Measurements from ENCODE around the gene PPM1G. TPM values are rescaled to one million over a fixed set of nuclear protein-coding genes. Genes with fewer than 3 reads are reported as not detected.
A peak's percentile ranks its signal among the peaks of the same experiment; 100 is the strongest.

Gene PPM1G
- polyA plus RNA-seq, 1 donor (not counting 4 experiments of a cell fraction or from before 2014, with no cell fraction given): 55.5 TPM

- peak within 1 kb of the TSS; percentile 49 for H2AFZ ChIP-seq (ENCODE audit: control insufficient read depth, low read length)
- H3K27me3 ChIP-seq (ENCODE audit: control insufficient read depth, extremely low read depth, insufficient read depth, low read length): no peaks in the 10 kb centered on the region
- H4K20me1 ChIP-seq (ENCODE audit: control insufficient read depth, extremely low read depth, insufficient read depth, low read length): no peaks in the 10 kb centered on the region
- H3K9me3 ChIP-seq (ENCODE audit: control insufficient read depth, low read depth, low read length): no peaks in the 10 kb centered on the region
- H3K36me3 ChIP-seq (ENCODE audit: control insufficient read depth in 2 of 2, extremely low read depth in 1 of 2, insufficient read depth in 2 of 2, low read length in 2 of 2): peaks cover 22 to 39% of the 10 kb centered on the region in 2 experiments
- peak within 1 kb of the TSS; percentile 72 for H3K4me2 ChIP-seq (ENCODE audit: control insufficient read depth, extremely low read depth, insufficient read depth, low read depth, low read length)
- peak within 1 kb of the TSS; percentile 76 for H3K9ac ChIP-seq (ENCODE audit: control insufficient read depth, extremely low read depth, insufficient read depth, low read length)
- DNase-seq (ENCODE audit: low read depth, low spot score) (no peak), FAIRE-seq (no peak)
- H3K9me1 ChIP-seq (ENCODE audit: control insufficient read depth, extremely low read depth, insufficient read depth, low read length): no peaks in the 10 kb centered on the region
- H3K4me3 ChIP-seq (ENCODE audit: control insufficient read depth in 2 of 3, extremely low read depth in 1 of 3, insufficient read depth in 2 of 3, low read depth in 1 of 3, low read length in 3 of 3): peak within 1 kb of the TSS; percentile 35 to 72 (median 70)
- no peaks in the 10 kb centered on the region for H3K79me2 ChIP-seq (ENCODE audit: control insufficient read depth, insufficient read depth, low read length)
- peaks cover 21% of the 10 kb centered on the region for H3K4me1 ChIP-seq (ENCODE audit: control insufficient read depth, extremely low read depth, insufficient read depth, low read length)
- peak in 1 of 3 experiments; percentile 58 for TF ChIP-seq CTCF (optimal IDR thresholded peaks at IDR 0.05 in 1 of 3, IDR thresholded peaks at IDR 0.05 in 1 of 3, conservative IDR thresholded peaks at IDR 0.05 in 1 of 3; ENCODE audit: extremely low read depth in 1 of 3, insufficient read depth in 2 of 3, low read length in 3 of 3)
- no peak for TF ChIP-seq EZH2 (IDR thresholded peaks at IDR 0.05; ENCODE audit: low read length)
- H3K27ac ChIP-seq (ENCODE audit: control insufficient read depth, insufficient read depth, low read length): peak within 1 kb of the TSS; percentile 36
- dilution Hi-C loops (cut with MboI; ENCODE audit: extremely low pct_ligation_motif_present, low sequenced_read_pairs): no loop called here
Measured at GRCh38 chr2:27441958-27442919, 32.8 kb upstream of the PPM1G start, which contains the start of gene KRTCAP3. Gene KRTCAP3, plus strand, starts transcription at chr2:27442381. Its CDS starts 32 bp downstream, at chr2:27442413.

DNA sequence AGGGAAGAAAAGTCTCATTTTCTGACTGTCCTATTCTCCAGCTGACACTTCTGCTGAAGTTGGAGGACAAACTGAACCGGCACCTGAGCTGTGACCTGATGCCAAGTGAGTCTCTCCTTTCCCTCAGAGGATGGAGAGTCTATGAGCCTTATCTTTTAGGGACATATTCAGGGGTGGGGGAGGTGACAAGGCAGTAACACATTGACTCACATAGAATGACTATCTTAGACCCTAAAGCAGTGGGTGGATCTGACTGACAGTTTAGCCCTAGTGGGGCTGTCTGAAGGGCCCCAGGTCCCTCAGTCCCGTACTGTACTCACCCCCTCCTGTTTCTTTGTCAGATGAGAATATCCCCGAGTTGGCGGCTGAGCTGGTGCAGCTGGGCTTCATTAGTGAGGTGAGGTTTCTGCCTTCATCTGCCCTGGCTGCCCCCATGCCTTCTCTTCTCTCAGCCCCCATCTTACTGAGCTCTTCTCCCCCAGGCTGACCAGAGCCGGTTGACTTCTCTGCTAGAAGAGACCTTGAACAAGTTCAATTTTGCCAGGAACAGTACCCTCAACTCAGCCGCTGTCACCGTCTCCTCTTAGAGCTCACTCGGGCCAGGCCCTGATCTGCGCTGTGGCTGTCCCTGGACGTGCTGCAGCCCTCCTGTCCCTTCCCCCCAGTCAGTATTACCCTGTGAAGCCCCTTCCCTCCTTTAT is 32.0 kb upstream of the PPM1G start:
- H2AFZ ChIP-seq (ENCODE audit: control insufficient read depth, low read length): no peak overlapping the region
- dilution Hi-C loops (cut with MboI; ENCODE audit: extremely low pct_ligation_motif_present, low sequenced_read_pairs): no loop called here
- H3K9me3 ChIP-seq (ENCODE audit: control insufficient read depth, low read depth, low read length): no peaks in the 10 kb centered on the region
- H3K79me2 ChIP-seq (ENCODE audit: control insufficient read depth, insufficient read depth, low read length): no peaks in the 10 kb centered on the region
- peaks cover 20% of the 10 kb centered on the region for H3K4me1 ChIP-seq (ENCODE audit: control insufficient read depth, extremely low read depth, insufficient read depth, low read length)
- peaks cover 3% of the 10 kb centered on the region for H4K20me1 ChIP-seq (ENCODE audit: control insufficient read depth, extremely low read depth, insufficient read depth, low read length)
- H3K36me3 ChIP-seq (ENCODE audit: control insufficient read depth in 2 of 2, extremely low read depth in 1 of 2, insufficient read depth in 2 of 2, low read length in 2 of 2): peaks cover 30 to 46% of the 10 kb centered on the region in 2 experiments
- H3K27me3 ChIP-seq (ENCODE audit: control insufficient read depth, extremely low read depth, insufficient read depth, low read length): no peaks in the 10 kb centered on the region
- H3K9ac ChIP-seq (ENCODE audit: control insufficient read depth, extremely low read depth, insufficient read depth, low read length): no peak overlapping the region
- no peaks in the 10 kb centered on the region for H3K9me1 ChIP-seq (ENCODE audit: control insufficient read depth, extremely low read depth, insufficient read depth, low read length)
- H3K4me2 ChIP-seq (ENCODE audit: control insufficient read depth, extremely low read depth, insufficient read depth, low read depth, low read length): no peak overlapping the region
- H3K4me3 ChIP-seq (ENCODE audit: control insufficient read depth in 2 of 3, extremely low read depth in 1 of 3, insufficient read depth in 2 of 3, low read depth in 1 of 3, low read length in 3 of 3): no peak overlapping the region
- no peak overlapping the region for H3K27ac ChIP-seq (ENCODE audit: control insufficient read depth, insufficient read depth, low read length)
- DNase-seq (ENCODE audit: low read depth, low spot score) (no peak), FAIRE-seq (no peak)
- TF ChIP-seq CTCF (optimal IDR thresholded peaks at IDR 0.05 in 1 of 3, IDR thresholded peaks at IDR 0.05 in 1 of 3, conservative IDR thresholded peaks at IDR 0.05 in 1 of 3; ENCODE audit: extremely low read depth in 1 of 3, insufficient read depth in 2 of 3, low read length in 3 of 3): no peak
- TF ChIP-seq EZH2 (IDR thresholded peaks at IDR 0.05; ENCODE audit: low read length): no peak

All from keratinocyte (primary cell).